HG03565 (cell line): Measurements from ENCODE around the gene TEDC1.

ENCODE experiments used
- ATAC-seq: cut with Tn5 transposase; IDR thresholded peaks from one replicate; pipeline ENCODE4 v1.9.1; 2021; ENCODE audit warnings: mild to moderate bottlenecking, moderate library complexity; ENCODE audit not compliant: unreplicated experiment

Gene TEDC1

DNA sequence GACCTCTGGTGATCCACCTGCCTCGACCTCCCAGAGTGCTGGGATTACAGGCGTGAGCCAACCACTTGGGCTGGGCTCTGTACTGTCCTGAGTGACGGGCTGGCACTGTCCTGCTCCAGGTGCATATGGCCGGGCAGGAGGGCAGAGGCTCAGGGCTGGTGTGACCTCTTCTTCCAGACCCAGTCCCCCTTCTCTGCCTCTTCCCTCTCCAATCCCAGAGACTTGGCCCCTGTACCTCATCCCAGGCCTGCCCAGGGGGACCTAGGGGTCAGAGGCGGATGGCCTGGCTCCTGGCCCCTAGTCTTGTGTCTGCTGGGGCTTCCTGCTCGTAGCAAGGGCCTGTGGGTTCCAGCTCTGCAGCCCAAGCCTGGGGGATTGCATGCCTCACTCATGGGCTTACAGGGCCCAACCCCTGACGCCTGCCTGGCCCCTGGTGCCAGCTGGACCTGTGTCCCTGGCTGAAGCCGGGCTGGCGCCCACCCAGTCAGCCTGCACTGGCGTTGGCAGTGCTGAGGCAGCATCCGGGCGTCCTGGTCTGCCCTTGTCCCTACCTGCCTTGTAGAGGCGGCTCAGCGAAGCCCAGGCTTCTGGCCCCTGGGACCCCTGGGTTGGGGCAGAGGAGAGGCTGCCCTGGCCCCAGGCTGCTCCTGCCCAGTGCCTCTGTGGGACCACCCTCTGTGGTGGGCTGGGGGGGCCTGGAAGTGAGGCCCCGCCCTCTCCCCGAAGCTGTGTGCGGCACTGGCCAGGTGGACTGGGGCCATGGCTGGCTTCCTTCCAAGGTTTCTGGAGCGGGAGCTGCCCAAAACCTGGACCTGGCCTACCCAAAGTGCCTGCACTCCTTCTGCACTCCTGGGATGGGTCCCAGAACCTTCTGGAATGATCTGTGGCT is 4.3 kb downstream of the TEDC1 start:
- no peak for ATAC-seq

DNA sequence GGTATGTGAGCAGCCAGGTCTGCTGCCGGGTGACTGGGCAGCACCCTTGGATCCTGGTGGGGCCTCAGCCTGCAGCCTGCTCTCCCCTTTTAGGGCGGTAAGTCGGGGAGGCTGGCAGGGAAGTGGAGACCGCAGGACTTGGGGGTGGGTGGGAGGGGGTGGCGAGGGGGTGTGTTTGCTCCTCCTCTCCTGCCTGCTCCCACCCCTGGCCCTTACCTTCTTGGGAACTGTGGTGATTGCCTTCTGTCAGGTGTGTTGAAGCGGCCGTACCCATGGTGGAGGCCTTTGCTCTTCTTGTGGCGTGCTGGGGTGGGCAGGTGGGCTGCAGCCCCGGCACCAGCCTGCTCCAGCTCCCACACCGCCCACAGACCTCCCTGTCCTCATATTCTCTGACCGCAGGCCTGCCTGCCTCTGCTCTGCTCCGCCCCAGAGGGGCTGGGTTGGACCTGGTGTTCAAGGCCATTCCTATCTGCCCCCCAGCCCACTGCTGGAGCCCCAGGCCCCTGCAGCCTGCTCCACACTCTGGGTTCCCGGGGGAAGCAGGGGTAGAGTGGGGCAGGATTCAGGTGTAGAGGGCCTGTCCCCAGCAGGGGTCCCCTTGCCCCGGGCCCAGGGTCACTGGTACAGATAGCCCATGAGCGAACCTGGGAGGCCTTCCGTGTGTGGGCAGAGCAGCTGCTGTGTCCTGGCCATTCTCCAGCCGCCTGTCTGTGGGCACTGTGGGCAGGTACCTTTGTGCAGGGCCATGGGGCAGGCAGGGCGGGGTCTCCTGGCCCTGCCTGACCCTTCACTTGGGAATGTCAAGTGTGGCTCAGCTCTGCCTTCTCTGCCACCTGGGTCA is 5.2 kb downstream of the TEDC1 start:
- ATAC-seq, result no peak

DNA sequence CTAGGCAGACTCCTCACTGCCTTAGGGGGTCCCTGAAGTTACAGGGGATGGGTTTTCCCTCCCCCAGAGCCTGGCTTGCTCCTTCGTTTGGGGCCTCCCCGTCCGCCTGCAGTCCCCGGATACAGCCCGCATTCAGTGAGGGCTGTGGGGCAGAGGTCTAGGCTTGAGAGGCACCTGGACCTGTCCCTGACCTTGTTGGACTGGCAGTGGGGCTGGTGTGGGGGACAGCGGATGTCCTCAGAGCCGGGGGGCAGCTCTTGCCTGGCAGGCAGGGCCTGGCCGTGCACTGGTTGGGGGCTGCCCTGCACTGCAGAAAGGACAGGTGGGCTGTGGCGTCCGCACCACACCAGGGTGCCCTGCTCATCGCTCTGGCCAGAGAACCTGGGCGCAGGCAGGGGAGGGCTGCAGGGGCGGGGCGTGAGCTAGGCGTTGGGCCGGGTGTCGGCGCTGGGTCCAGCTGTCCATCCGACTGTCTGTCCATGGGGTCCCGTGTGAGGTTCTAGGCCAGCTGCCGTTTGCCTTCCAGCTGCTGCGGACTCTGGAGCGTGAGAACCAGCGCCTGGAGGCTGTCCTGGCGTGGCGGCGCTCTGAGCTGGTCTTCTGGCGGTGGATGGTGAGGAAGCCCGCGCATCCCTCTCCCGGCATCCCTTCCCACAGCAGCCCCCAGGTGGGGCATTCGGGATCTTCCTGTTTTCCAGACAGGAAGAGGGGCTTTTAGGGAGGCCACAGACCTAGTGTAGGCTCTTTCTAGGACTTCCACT is 6.0 kb downstream of the TEDC1 start:
- no peak for ATAC-seq

DNA sequence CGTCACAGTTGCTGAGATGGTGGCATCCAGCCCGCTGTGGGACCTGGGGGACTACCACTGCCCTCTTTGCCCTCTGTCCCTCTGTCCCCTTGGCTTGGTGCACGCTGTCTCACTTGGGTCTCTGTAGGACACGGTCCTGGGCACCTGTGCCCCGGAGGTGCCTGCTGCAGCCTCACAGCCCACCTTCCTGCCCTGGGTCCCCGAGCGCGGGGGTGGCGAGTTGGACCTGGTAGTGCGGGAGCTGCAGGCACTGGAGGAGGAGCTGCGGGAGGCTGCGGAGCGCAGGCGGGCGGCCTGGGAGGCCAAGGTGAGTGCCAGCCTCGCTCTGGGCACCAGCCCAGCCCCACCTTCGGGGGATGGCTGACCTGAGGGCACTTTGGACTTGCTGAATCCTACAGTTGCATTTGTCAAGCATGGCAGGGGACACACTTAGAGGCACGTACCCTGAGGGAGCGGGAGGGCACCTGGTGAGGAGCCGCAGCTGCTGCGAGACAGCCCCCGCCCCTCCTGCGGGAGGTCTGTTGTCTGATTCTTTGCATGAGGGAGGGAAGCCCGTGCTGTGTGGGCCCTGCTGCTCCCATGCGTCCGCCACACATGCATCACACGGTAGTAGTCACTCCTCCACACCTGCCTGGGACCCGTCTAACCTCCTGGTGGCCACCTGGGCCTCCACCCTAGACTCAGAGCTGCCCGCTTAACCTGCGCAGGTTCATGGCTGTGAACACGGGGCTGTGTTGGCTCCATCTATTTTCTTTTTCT is 6.8 kb downstream of the TEDC1 start:
- ATAC-seq, result no peak

DNA sequence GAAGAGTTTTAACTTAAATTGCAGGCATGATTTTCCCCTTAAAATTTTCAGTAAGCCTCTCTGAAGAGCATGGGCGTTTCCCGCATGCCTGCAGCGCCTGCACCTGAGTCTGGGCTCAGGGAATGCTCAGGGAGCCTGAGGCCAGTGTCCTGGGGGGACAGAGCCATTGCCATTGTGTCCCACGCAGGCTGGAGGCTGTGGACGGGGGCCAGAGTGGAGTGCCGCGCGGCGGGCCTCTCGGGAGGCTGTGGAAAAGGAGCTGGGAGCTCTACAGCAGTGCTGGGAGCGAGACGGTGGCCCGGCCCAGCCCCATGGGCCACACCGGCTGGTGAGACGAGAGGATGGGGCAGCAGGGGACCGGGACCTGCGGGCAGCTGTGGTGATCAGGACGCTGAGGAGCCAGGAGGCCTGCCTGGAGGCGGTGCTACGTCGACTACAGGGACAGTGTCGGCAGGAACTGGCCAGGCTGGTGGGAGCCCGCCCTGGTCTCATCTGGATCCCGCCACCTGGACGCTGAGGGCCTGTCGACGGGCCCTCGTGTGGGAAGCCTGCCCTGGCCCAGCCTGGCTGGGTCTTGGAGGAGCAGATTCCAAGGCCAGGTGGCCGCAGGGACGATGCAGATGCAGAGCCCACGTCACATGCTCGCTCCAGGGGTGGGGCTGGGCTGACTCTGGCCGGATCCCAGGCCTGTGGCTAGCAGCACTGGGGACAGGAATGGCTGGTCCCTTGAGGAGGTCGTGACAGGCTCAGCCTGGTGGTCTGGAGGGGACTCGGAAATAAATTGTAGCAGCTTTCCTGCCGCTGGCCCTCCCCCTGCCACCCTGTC is 7.6 kb downstream of the TEDC1 start:
- no peak for ATAC-seq

DNA sequence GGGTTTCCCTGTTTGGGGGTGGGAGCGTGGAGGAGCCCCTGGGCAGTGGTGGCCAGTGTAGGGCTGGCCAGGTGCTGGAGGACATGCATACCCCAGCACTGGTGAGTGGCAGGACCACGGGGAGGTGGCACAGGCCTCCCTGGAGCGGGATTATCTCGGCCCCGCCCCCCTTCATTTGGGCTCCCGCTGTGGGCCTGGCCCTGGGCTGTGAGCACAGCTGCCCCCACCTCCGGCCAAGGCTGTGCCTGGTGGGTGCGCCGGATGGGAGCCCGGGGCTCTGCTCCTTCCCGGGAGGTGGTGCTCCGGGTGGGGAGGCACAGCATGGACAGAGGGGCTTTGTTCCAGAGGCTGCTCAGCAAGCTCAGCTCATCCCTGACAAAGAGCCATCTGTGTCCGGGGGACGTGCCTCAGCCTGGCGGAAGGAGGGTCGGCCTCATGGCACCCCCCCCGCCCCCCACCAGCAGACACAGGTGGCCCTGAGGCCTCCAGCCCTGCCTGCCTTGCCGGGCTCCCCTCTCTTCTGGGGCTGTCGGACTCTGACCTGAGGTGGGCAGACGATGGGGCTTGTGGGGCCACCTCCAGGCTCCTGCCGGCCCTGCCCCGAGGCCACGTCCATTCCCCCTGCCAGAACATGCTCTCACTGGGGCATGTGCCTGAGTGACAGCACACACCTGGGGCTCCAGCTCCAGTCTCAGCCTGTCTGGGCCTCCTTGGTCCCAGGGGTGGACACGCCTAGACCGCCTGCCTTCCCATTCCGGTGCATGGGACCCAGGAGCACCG is 8.4 kb downstream of the TEDC1 start:
- no peak for ATAC-seq

DNA sequence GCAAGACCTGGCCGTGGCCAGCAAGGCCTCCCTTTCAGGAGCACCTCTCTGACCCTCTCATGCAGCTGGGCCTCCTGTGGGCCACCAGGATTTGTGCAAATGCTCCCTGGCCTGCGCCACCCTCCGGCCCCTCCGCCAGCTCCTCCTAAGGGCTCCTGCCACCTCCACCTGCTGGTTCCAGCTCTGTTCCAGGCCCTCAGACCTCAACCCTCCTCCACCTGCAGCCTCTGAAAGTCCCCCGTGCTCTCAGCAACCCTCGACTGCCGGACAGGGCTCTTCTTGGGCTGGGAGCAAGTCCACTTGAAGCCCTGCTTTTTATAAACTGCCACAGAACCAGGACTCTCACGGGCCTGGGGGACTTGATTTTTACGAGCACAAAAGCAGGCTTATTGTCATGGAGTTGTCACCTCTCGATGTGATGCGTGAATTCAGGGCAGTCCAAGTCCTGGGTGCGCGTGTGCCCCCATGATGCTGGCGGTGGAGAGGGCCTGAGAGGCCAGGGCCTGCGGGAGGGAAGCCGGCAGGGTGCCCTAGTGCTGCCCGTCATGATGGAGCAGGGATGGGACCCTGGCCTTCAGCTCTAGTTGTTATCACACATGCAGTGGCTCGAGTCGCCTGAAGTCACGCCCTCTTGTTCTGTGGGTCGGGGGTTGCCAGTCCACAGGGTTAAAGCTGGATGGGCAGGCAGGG is 9.1 kb downstream of the TEDC1 start:
- no peak for ATAC-seq

DNA sequence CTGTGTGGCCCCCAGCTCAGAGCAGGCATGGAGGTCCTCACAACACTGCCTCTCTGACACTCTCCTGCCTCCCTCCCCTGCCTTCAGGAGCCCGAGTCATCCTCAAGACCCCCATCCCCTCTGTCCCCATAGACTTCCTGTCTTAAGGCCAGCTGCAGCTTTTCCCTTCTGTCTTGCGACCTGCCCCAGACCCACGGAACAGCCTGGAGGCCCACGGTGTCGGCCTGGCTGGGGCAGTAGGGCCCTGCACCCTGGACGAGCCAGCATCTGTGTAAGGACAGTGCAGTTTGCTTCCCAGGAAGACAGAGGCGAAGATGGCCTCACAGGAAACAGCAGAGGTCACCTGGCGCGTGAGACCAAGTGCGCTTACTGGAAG is 9.7 kb downstream of the TEDC1 start:
- ATAC-seq, result no peak

DNA sequence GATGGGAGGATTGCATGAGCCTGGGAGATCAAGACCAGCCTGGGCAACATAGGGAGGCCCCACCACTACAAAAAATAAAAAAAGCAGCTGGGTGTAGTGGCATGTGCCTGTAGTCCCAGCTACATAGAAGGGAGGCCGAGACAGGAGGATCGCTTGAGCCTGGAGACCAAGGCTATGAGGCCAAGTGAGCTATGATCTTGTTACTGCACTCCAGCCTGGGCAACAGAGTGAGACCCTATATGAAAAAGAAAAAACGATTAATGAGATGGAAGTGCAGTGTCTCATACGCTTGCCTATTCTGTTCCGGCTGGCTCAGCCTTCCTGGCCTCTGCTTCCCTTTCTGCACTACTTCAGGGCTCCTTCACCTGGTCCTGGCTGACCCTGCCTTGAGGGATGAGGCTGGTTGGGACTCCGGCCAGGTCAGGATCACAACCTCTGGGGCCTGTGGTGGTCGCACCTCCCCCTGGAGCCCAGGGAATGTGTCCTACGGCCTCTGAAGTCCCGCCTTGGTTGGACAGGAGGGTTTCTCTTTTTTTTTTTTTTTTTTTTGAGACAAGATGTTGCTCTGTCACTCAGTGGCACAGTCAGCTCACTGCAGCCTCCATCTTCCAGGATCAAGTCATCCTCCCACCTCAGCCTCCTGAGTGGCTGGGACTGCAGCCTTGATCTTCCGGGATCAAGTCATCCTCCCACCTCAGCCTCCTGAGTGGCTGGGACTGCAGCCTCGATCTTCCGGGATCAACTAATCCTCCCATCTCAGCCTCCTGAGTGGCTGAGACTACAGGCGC is 10.7 kb downstream of the TEDC1 start:
- ATAC-seq, result no peak

DNA sequence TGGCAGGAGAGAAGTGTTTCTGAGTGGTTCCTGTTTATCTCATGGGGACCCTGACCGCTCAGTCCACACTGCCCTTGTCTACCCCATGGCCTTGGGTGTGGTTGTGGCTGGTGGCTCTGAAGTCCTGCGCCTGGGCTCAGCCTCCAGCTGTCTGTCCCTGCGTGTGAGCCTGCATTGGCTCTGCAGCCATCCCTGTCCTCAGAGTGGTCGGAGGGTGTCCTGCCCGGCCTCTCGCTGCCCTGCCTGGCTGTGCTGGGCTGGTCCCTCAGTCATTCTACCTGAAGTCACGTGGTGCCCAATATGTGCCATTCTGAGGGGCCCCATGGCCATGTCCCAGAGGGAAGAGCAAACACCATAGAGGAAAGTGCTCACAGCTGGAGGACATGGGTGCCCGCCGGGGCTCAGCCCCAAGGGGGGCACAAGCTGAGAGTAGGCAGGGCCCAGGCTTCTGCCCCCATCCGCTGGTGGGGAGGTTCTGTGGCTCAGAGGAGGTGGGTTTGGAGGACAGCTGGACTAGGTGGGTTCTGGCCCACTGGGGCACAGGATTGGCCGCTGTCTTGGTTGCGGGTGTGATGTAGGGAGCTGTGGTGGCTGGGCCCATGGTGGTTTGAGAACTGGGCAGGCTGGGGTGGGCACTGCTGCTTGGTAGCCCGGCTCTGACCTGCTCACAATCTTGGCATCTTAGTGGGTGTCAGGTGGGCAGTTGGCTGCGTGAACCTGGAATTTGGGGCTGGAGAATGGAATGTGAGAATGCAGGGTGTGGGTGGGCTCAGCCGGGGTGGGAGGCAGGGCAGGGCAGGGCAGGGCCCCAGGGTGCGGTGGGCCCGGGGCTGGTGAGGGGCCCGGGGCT is 11.6 kb downstream of the TEDC1 start:
- ATAC-seq, result no peak

DNA sequence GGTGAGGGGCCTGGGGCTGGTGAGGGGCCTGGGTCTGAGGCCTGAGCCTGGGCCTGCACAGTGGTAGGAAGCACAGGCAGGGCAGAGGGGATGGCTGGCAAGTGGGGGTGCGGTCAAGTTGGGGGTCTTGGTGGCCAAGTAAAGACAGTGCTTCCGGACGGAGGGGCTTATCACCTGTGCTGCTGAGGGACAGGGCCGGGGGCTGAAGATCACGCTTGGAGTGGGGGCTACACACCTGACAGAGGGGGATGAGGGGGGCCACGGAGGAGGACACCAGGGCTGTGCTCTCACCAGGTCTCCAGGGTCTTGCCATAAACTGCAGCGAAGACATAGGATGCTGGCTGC is 12.2 kb downstream of the TEDC1 start:
- no peak for ATAC-seq

DNA sequence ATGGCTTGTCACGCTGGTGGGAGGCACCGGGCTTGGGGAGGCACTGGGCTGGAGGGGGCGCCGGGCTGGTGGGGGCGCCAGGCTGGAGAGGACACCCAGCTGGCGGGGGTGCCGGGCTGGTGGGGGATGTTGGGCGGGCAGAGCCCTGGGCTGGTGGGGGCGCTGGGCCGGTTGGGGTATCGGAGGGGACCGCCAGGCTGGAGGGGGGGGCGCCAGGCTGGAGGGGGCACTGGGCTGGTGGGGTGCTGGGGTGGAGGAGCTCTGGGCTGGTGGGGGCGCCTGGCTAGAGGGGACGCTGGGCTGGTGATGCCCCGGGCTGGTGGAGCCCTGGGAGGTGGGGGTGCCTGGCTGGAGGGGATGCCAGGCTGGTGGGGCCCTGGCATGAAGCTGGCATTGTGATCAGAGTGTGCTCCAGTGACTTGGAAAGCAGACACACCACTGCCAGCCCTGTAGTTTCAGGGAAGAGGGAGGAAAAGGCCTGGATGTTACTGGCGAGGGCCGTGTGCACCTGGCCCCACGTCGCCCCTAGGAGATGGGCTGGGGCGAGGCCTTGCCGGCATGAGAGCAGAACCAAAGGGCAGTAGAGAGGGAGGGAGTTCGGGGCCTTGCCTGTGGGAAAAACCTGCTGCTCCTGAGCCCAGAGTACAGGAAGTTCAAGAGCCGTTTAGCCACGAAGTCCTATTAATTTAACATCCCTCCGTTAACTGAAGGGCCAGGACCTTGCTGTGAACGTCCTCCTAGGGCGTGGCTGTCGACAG is 13.1 kb downstream of the TEDC1 start:
- ATAC-seq, result no peak

DNA sequence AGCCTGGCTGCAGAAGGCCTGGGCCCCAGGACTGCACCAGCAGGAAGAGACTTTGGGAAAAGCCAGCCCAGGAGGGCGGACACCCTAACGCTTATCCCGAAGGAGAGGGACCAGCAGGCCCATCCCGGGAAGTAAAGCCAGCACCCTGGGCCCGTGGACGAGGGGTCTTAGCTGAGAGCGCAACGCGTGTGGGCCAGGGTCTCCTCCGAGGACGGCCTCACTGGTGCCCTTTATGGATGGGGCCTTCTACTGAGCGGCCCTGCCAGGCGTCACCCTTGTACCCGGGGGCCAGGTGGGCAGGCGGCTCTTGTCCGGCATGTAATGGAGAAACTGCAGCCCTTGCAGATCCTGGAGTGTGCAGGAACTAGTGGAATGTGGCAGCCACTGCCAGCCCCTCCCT is 14.1 kb downstream of the TEDC1 start:
- ATAC-seq, result no peak

DNA sequence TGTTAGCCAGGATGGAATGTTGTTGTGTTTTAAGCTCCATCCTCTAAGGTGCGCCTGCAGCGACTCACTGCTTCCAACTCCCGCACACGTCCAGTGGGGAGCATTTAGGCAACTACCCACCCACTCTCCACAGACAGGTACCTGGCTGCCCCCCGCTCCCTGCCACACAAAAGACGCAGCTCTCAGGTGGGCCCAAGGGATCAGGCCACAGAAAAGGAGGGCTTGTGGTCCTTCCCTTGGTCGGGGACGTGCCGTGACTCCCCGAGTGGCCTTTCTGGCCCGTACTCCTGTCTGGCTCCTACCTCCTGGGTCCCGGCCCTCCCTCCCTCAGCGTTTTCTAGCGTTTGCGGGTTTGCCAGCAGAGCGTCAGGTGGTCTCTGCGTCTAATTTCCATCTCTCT is 16.2 kb downstream of the TEDC1 start:
- no peak for ATAC-seq

DNA sequence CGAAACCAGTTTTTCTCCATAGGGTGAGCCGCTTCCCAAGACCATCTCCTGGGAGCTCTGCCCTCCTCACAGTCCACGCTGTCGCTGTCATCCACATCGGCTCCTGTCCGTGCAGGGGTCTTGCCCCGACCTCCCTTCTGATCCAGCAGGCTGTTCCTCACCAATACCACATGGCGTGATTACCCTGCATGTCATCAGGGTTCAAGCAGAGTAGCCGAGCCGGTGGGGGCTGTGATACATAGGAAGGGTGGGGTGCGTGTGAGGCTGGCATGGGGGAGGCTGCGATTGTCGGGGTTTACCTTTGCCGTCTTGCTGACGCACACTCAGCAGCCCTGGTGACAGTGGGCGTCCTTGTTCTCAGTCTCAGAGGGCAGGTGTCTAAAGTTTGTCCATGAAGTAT is 17.0 kb downstream of the TEDC1 start:
- no peak for ATAC-seq

DNA sequence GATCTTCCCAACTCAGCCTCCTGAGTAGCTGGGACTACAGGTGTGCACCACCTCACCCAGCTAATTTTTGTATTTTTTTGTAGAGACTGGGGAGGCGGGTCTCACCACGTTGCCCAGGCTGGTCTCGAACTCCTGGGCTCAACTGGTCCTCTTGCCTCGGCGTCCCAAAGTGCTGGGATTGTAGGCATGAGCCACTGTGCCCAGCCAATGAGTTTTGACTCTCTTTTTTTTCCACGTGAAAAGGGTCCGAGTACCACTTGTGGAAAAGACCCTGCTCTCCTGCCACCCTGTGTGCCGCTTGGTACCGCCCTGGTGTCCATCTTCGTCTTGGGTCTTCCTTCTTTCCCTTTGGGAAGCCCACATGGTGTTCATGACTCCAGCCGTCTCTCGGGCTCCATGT is 17.6 kb downstream of the TEDC1 start:
- no peak for ATAC-seq
